IMR-90 (cell line): ENCODE results near the gene SLC38A1.

Source experiments
- CTCF ChIP-seq: conservative IDR thresholded peaks from 2 replicates; pipeline ENCODE4 v1.5.1; 2012; ENCODE audit warnings: mild to moderate bottlenecking, low read depth, low read length, improper control_type of control experiment
- FOS ChIP-seq: fragments of 150-350 bp; IDR thresholded peaks from 2 replicates; pipeline ENCODE4 v1.6.1; 2016; ENCODE audit warnings: low read depth, low read length
- POLR2A ChIP-seq: IDR thresholded peaks from 2 replicates; pipeline ENCODE4 v1.6.1; 2012; ENCODE audit warnings: mild to moderate bottlenecking, low read depth, low read length
- RAD21 ChIP-seq: IDR thresholded peaks from 2 replicates; pipeline ENCODE4 v1.6.1; 2012; ENCODE audit warnings: low read length, improper control_type of control experiment
- SMC3 ChIP-seq: fragments of 150-350 bp; IDR thresholded peaks from 2 replicates; pipeline ENCODE4 v1.6.1; 2016; ENCODE audit warnings: low read depth, mild to moderate bottlenecking, antibody characterized with exemption, low read length, moderate library complexity
- USF2 ChIP-seq: fragments of 150-350 bp; IDR thresholded peaks from 2 replicates; pipeline ENCODE4 v1.6.1; 2017; ENCODE audit warnings: mild to moderate bottlenecking, antibody characterized with exemption, low read length, low read depth

GRCh38 chr12:46269429-46270241 lies 792 bp upstream of the SLC38A1 start:
- no peak for TF ChIP-seq CTCF
- no peak for TF ChIP-seq POLR2A
- no peak for TF ChIP-seq RAD21
- no peak for TF ChIP-seq USF2
- TF ChIP-seq SMC3, result no peak
- TF ChIP-seq FOS, result no peak
